Stomach (tissue), 9 donors: ENCODE results near the gene MEN1. TPM values are rescaled to one million over a fixed set of nuclear protein-coding genes. Genes with fewer than 3 reads are reported as not detected.

Source experiments
- DNase-seq, 2 donors: peaks; one replicate each; pipeline versions ENCODE4 v3.0.0 to v3.0.0-alpha.2; 2013 to 2019
- H3K27ac ChIP-seq, 5 donors: fragments of 200-600 bp in 4 of 5; sonication (generic) in 4 of 5; one replicate each; pipeline ENCODE4 v1.5.1; 2013 to 2019; ENCODE audit warnings: mild to moderate bottlenecking in 1 of 5, moderate library complexity in 1 of 5
- H3K27me3 ChIP-seq, 3 donors: fragments of 200-600 bp; sonication (generic); one replicate each; pipeline ENCODE4 v1.5.1; 2017 to 2019; ENCODE audit warnings: mixed run types in 1 of 3
- H3K36me3 ChIP-seq, 4 donors: fragments of 200-600 bp; sonication (generic); 1 replicate in 3 of 4; 2 replicates in 1 of 4; pipeline ENCODE4 v1.5.1; 2016 to 2019
- H3K4me1 ChIP-seq, 4 donors: fragments of 200-600 bp; sonication (generic); one replicate each; pipeline ENCODE4 v1.5.1; 2016 to 2019
- H3K4me3 ChIP-seq, 4 donors: fragments of 200-600 bp; sonication (generic) in 3 of 4; one replicate each; pipeline ENCODE4 v1.5.1; 2016 to 2019; ENCODE audit warnings: mild to moderate bottlenecking in 1 of 4
- H3K9me3 ChIP-seq, 4 donors: fragments of 200-600 bp; sonication (generic); one replicate each; pipeline ENCODE4 v1.5.1; 2016 to 2019
- CTCF ChIP-seq, 7 experiments: fragments of 450-650 bp in 4 of 7; fragments of 200-600 bp in 3 of 7; sonication (generic) in 3 of 7; IDR thresholded peaks; one replicate each; pipeline ENCODE4 v1.5.1; 2016 to 2019; ENCODE audit warnings: antibody characterized with exemption in 7 of 7, control low read depth in 2 of 7, mild to moderate bottlenecking in 1 of 7
- EP300 ChIP-seq: sonication (generic); formaldehyde crosslinking; IDR thresholded peaks from one replicate; pipeline ENCODE4 v1.6.1; 2017; ENCODE audit warnings: antibody characterized with exemption
- POLR2A ChIP-seq, 4 donors: fragments of 450-650 bp; IDR thresholded peaks; one replicate each; pipeline ENCODE4 v1.6.1; 2016; ENCODE audit warnings: antibody characterized with exemption in 4 of 4, control low read depth in 2 of 4, mild to moderate bottlenecking in 1 of 4, moderate library complexity in 1 of 4
- POLR2AphosphoS5 ChIP-seq, 3 donors: sonication (generic); formaldehyde crosslinking; IDR thresholded peaks; one replicate each; pipeline ENCODE4 v1.6.1; 2016; ENCODE audit warnings: antibody characterized with exemption in 3 of 3
- WGBS, 5 donors: extraction: QIAGEN DNeasy Blood & Tissue Kit in 3 of 5; methylation state at CpG; one replicate each; pipeline versions ENCODE4 v1.1.5 to v1.1.7; 2013 to 2018; 5-methylcytosine and 5-hydroxymethylcytosine counted together
- intact Hi-C: fragments of 100-400 bp; cut with DNase I; formaldehyde crosslinking; loops from one replicate; pipeline ENCODE4 v1.15.1; 2023; ENCODE audit warnings: low total_unique reads
- polyA plus RNA-seq, 3 donors: library from polyadenylated mRNA; stranded (reverse); fragments of 200-250 nt; gene quantifications; one replicate each; pipeline ENCODE4 v1.2.3, GENCODE V29; 2013
- total RNA-seq, 5 donors: library from RNA; depleted of rRNA; stranded (reverse); fragments of >200 nt; gene quantifications; one replicate each; pipeline versions ENCODE4 v1.1.0 to v1.2.3, GENCODE V29; 2014 to 2016
- donor health status: healthy with polysubstance abuse.
- donor health status: Bipolar disorder and iron deficiency.
- donor health status: healthy.

The MEN1 gene
- total and polyA plus RNA-seq, 8 donors, result 9.4 to 62.5 (median 15.9) TPM

- no peak for TF ChIP-seq EP300
- TF ChIP-seq POLR2A (IDR thresholded peaks at IDR 0.05), result no peak
- no peak for TF ChIP-seq POLR2AphosphoS5 (IDR thresholded peaks at IDR 0.05)
- TF ChIP-seq CTCF (IDR thresholded peaks at IDR 0.05), result no peak
- Histone ChIP-seq H3K36me3 (peaks cover 10 to 21% (median 18%) of the 10 kb centered on the region in 4 donors), H3K9me3 (no peaks in the 10 kb centered on the region), H3K27me3 (no peaks in the 10 kb centered on the region), H3K27ac (no peak overlapping the region), H3K4me3 (no peak overlapping the region), H3K4me1 (peaks cover 0 to 10% (median under 1%) of the 10 kb centered on the region in 4 donors)
- 84 to 88% (median 86%) methylated on average over 12 of the region's 12 CpGs for WGBS, 5 donors
- intact Hi-C loops, result no loop called here
- DNase-seq, result no peak
Observed at GRCh38 chr11:64784813-64785581, 25.4 kb downstream of the MEN1 start.

GRCh38 chr11:64778473-64779298 lies 31.7 kb downstream of the MEN1 start, which contains the start of gene SF1:
SF1 (minus strand) TSS chr11:64778542; CDS start chr11:64778392, 150 bp downstream.
- Histone ChIP-seq H3K27ac (peak within 1 kb of the TSS; percentile 99 to 100 (median 100)), H3K27me3 (no peaks in the 10 kb centered on the region), H3K4me3 (peak within 1 kb of the TSS; percentile 93 to 99 (median 96)), H3K36me3 (peaks cover 31 to 38% (median 32%) of the 10 kb centered on the region in 4 donors), H3K4me1 (peaks cover 27 to 46% (median 40%) of the 10 kb centered on the region in 4 donors), H3K9me3 (no peaks in the 10 kb centered on the region)
- TF ChIP-seq POLR2AphosphoS5 (IDR thresholded peaks at IDR 0.05) (peak; percentile 84 to 99 (median 98)), POLR2A (IDR thresholded peaks at IDR 0.05) (peak in 2 of 4 donors; percentile 89 to 92), CTCF (IDR thresholded peaks at IDR 0.05) (peak in 3 of 7 experiments; percentile 7 to 48 (median 8)), EP300 (no peak)
- DNase-seq, result peak; percentile 99 to 100
- WGBS, 5 donors, result 0 to 2% (median 0%) methylated on average over 56 to 80 of the region's 80 CpGs
- intact Hi-C loops, result no loop called here

GRCh38 chr11:64778223-64778472 lies 32.2 kb downstream of the MEN1 start:
- Histone ChIP-seq H3K4me3 (peak overlapping the region; percentile 93 to 99 (median 96)), H3K4me1 (peaks cover 30 to 51% (median 43%) of the 10 kb centered on the region in 4 donors), H3K9me3 (no peaks in the 10 kb centered on the region), H3K27me3 (no peaks in the 10 kb centered on the region), H3K27ac (peak overlapping the region; percentile 99 to 100 (median 100)), H3K36me3 (peaks cover 36 to 43% (median 38%) of the 10 kb centered on the region in 4 donors)
- WGBS, 5 donors, result 0 to 2% (median 0%) methylated on average over 1 to 28 of the region's 28 CpGs; no CpG with 5 or more reads in 1 of the 5 donors
- TF ChIP-seq POLR2AphosphoS5 (IDR thresholded peaks at IDR 0.05) (no peak), EP300 (no peak), POLR2A (IDR thresholded peaks at IDR 0.05) (no peak), CTCF (IDR thresholded peaks at IDR 0.05) (no peak)
- DNase-seq, result no peak
- intact Hi-C loops, result no loop called here

- DNase-seq, result peak; percentile 85 to 96
- Histone ChIP-seq H3K36me3 (peaks cover 41 to 48% (median 43%) of the 10 kb centered on the region in 4 donors), H3K4me1 (peaks cover 35 to 56% (median 47%) of the 10 kb centered on the region in 4 donors), H3K27me3 (no peaks in the 10 kb centered on the region), H3K27ac (peak overlapping the region; percentile 99 to 100 (median 100)), H3K4me3 (peak overlapping the region; percentile 93 to 99 (median 96)), H3K9me3 (no peaks in the 10 kb centered on the region)
- 0 to 1% (median 1%) methylated on average over 31 to 98 of the region's 98 CpGs for WGBS, 5 donors
- TF ChIP-seq EP300, result no peak
- TF ChIP-seq POLR2A (IDR thresholded peaks at IDR 0.05), result no peak
- peak in 1 of 3 donors; percentile 34 for TF ChIP-seq POLR2AphosphoS5 (IDR thresholded peaks at IDR 0.05)
- intact Hi-C loops, result no loop called here
Observed at GRCh38 chr11:64777449-64778222, 32.7 kb downstream of the MEN1 start.
